MM.1S (cell line): ENCODE data around the gene STRN.

ENCODE experiments used
- EZH2 ChIP-seq: fragments of 300-600 bp; sonication (generic); optimal IDR thresholded peaks from 2 replicates; pipeline ENCODE3; 2017; ENCODE audit warnings: low read depth, mild to moderate bottlenecking, antibody characterized with exemption, low read length, mixed read lengths
- EZH2phosphoT487 ChIP-seq: fragments of 300-600 bp; sonication (generic); IDR thresholded peaks from 2 replicates; pipeline ENCODE4 v1.6.1; 2018; ENCODE audit warnings: antibody characterized with exemption, low read length
- TF ChIP-seq, protein P1 (sequence below): fragments of 300-600 bp; sonication (generic); IDR thresholded peaks from 2 replicates; pipeline ENCODE4 v1.5.1; 2016; ENCODE audit warnings: antibody characterized with exemption, low read length, mixed read lengths

DNA sequence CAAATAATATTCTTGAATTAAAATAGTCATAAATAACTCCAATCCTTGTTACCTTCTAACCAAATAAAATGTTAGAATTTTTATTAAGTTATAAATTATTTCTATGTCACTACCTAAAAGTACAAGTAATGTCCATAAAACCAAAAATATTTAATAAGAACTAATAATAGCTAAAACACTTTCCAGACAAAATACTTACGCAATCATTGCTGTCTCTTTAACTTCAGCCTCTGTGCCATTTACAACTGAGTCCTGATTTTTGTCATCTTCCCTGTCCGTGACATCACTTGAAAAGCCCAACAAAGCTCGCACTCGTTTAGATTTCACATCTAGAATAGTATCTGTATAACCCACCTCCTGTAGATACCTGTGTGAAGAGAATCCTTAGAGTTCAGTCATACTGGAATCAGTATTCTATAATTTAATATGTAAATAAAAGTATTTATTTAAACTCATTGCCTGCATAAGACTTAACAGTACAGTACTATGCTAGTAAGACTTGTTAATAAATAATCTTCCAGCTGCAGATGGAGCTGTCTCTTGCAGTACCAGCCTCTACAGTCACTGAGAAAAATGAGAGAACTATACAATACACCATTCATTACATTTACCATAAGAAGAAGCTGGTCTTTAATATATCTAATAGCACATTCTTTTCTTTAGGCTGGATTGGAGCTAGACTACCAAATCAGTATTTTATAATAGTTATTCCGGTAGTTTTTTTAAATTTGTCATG is 63.8 kb downstream of the STRN start:
- TF ChIP-seq, protein P1, sequence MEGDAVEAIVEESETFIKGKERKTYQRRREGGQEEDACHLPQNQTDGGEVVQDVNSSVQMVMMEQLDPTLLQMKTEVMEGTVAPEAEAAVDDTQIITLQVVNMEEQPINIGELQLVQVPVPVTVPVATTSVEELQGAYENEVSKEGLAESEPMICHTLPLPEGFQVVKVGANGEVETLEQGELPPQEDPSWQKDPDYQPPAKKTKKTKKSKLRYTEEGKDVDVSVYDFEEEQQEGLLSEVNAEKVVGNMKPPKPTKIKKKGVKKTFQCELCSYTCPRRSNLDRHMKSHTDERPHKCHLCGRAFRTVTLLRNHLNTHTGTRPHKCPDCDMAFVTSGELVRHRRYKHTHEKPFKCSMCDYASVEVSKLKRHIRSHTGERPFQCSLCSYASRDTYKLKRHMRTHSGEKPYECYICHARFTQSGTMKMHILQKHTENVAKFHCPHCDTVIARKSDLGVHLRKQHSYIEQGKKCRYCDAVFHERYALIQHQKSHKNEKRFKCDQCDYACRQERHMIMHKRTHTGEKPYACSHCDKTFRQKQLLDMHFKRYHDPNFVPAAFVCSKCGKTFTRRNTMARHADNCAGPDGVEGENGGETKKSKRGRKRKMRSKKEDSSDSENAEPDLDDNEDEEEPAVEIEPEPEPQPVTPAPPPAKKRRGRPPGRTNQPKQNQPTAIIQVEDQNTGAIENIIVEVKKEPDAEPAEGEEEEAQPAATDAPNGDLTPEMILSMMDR = no peak
- TF ChIP-seq EZH2 = no peak
- no peak for TF ChIP-seq EZH2phosphoT487
